PC-9 (cell line): ENCODE data around the gene AKR1B1.

Experiments
- CTCF ChIP-seq: fragments of 200-600 bp; sonication (generic); conservative IDR thresholded peaks from 2 replicates; pipeline ENCODE4 v1.6.1; 2017; ENCODE audit warnings: mixed run types, antibody characterized with exemption, mild to moderate bottlenecking, moderate library complexity
- EZH2 ChIP-seq: fragments of 200-600 bp; sonication (generic); IDR thresholded peaks from 2 replicates; pipeline ENCODE4 v1.8.0; 2017; ENCODE audit warnings: antibody characterized with exemption, low read depth

- no peak for TF ChIP-seq CTCF
- TF ChIP-seq EZH2 = no peak
These were observed 14.5 kb downstream of the AKR1B1 start for GRCh38 chr7:134444198-134444960.
